Stimulated activated CD8-positive, alpha-beta memory T cell treated with anti-CD3 and anti-CD28 coated beads, Interleukin-2, amount 100 ng/mL, for 1 hour (primary cell): ENCODE results near the gene INTS6L.
"Not testable (repeated sequence)": the region's sequence is repeated elsewhere in the genome, so short reads cannot be mapped to it uniquely, and the experiment has no call there.

Experiments
- DNase-seq, 2 donors: peaks; one replicate each; pipeline ENCODE4 v3.0.0-alpha.2; 2020; ENCODE audit warnings: low read depth in 2 of 2

Gene INTS6L

GRCh38 chrX:135522878-135523693 lies 2.6 kb downstream of the INTS6L start:
- no peak for DNase-seq

GRCh38 chrX:135528254-135528653 lies 7.8 kb downstream of the INTS6L start:
- no peak for DNase-seq

GRCh38 chrX:135528756-135529155 lies 8.3 kb downstream of the INTS6L start:
- no peak for DNase-seq

GRCh38 chrX:135530097-135530496 lies 9.6 kb downstream of the INTS6L start:
- no peak for DNase-seq

GRCh38 chrX:135531813-135532212 lies 11.4 kb downstream of the INTS6L start:
- no peak for DNase-seq

- no peak for DNase-seq
Measured at GRCh38 chrX:135535077-135535940, 14.8 kb downstream of the INTS6L start.

GRCh38 chrX:135536877-135537276 lies 16.4 kb downstream of the INTS6L start:
- DNase-seq, result no peak

- DNase-seq, result no peak
Measured at GRCh38 chrX:135541351-135541750, 20.9 kb downstream of the INTS6L start.

GRCh38 chrX:135543172-135543571 lies 22.7 kb downstream of the INTS6L start:
- DNase-seq, result no peak

- no peak for DNase-seq
Measured at GRCh38 chrX:135543924-135544323, 23.5 kb downstream of the INTS6L start.

- no peak for DNase-seq
Measured at GRCh38 chrX:135544338-135544948, 24.0 kb downstream of the INTS6L start.

- no peak for DNase-seq
Measured at GRCh38 chrX:135547767-135548166, 27.3 kb downstream of the INTS6L start.

GRCh38 chrX:135549519-135549918 lies 29.1 kb downstream of the INTS6L start:
- no peak for DNase-seq

- no peak for DNase-seq
Measured at GRCh38 chrX:135556055-135556454, 35.6 kb downstream of the INTS6L start.

GRCh38 chrX:135557344-135557743 lies 36.9 kb downstream of the INTS6L start:
- DNase-seq, result no peak

- no peak for DNase-seq
Measured at GRCh38 chrX:135572436-135572835, 52.0 kb downstream of the INTS6L start.

- no peak for DNase-seq
Measured at GRCh38 chrX:135581496-135581895, 61.0 kb downstream of the INTS6L start.

GRCh38 chrX:135585153-135585552 lies 64.7 kb downstream of the INTS6L start:
- no peak for DNase-seq

GRCh38 chrX:135591871-135592270 lies 71.4 kb downstream of the INTS6L start:
- no peak for DNase-seq

GRCh38 chrX:135594049-135594448 lies 73.6 kb downstream of the INTS6L start:
- DNase-seq, result not testable (repeated sequence)

- not testable (repeated sequence) for DNase-seq
Measured at GRCh38 chrX:135594453-135594852, 74.0 kb downstream of the INTS6L start.

GRCh38 chrX:135595543-135595942 lies 75.1 kb downstream of the INTS6L start:
- no peak for DNase-seq
